Activated CD4-positive, alpha-beta T cell treated with anti-CD3 and anti-CD28 coated beads, Interleukin-2, amount 10 ng/mL, durations not matched to agents 7 days and 5 days (primary cell): ENCODE results near the gene DCBLD1. TPM values are rescaled to one million over a fixed set of nuclear protein-coding genes. Genes with fewer than 3 reads are reported as not detected.

ENCODE experiments used
- CTCF ChIA-PET: fragments of 350-600 bp; sonication (Branson Sonifier 250); formaldehyde crosslinking; loops from one replicate; lab custom pipeline; 2021; ENCODE audit warnings: antibody characterized with exemption; lab: Charles Lee
- POLR2A ChIA-PET: fragments of 350-600 bp; sonication (Branson Sonifier 250); formaldehyde crosslinking; loops from one replicate; lab custom pipeline; 2021; ENCODE audit warnings: antibody characterized with exemption; lab: Charles Lee
- DNase-seq: peaks from one replicate; pipeline ENCODE4 v3.0.0-alpha.2; 2020
- H3K27ac Mint-ChIP-seq: one replicate; pipeline ENCODE4 v1.8.0; 2021; ENCODE audit warnings: mild to moderate bottlenecking, moderate library complexity, mixed read lengths
- H3K27me3 Mint-ChIP-seq: one replicate; pipeline ENCODE4 v1.8.0; 2021; ENCODE audit warnings: mixed read lengths
- H3K36me3 Mint-ChIP-seq: one replicate; pipeline ENCODE4 v1.8.0; 2021; ENCODE audit warnings: low read depth, mixed read lengths
- H3K4me1 Mint-ChIP-seq: one replicate; pipeline ENCODE4 v1.8.0; 2021; ENCODE audit warnings: mixed read lengths
- H3K4me3 Mint-ChIP-seq: one replicate; pipeline ENCODE4 v1.8.0; 2021; ENCODE audit warnings: mild to moderate bottlenecking, moderate library complexity, mixed read lengths
- H3K9me3 Mint-ChIP-seq: one replicate; pipeline ENCODE4 v1.8.0; 2021; ENCODE audit warnings: mixed read lengths
- total RNA-seq, 2 experiments: library from RNA; stranded (reverse); gene quantifications; one replicate each; pipeline ENCODE4 v1.2.3, GENCODE V29; 2021

DCBLD1 gene
- total RNA-seq, 2 experiments from 2014 or later = 3.7 to 5.1 TPM

GRCh38 chr6:117494283-117494682 lies 11.8 kb downstream of the DCBLD1 start:
- Mint-ChIP-seq H3K9me3 (no peaks in the 10 kb centered on the region), H3K27me3 (peaks cover 5% of the 10 kb centered on the region), H3K36me3 (no peaks in the 10 kb centered on the region), H3K4me1 (peaks cover 12% of the 10 kb centered on the region), H3K27ac (no peak overlapping the region), H3K4me3 (no peak overlapping the region)
- CTCF ChIA-PET = interaction anchor here (1.1 to 1.5 kb wide), 2 partner anchors 11 to 54 kb away, joined by 3 to 5 read pairs; no protein-coding TSS in a partner anchor
- DNase-seq = no peak
- POLR2A ChIA-PET = no interaction called here

- Mint-ChIP-seq H3K9me3 (no peaks in the 10 kb centered on the region), H3K27me3 (peaks cover 5% of the 10 kb centered on the region), H3K4me1 (peaks cover 12% of the 10 kb centered on the region), H3K36me3 (no peaks in the 10 kb centered on the region), H3K4me3 (no peak overlapping the region), H3K27ac (no peak overlapping the region)
- no peak for DNase-seq
- CTCF ChIA-PET = interaction anchor here (1.1 to 1.5 kb wide), 2 partner anchors 11 to 54 kb away, joined by 3 to 5 read pairs; no protein-coding TSS in a partner anchor
- POLR2A ChIA-PET = no interaction called here
Observed at GRCh38 chr6:117494694-117495318, 12.3 kb downstream of the DCBLD1 start.

- DNase-seq = no peak
- CTCF ChIA-PET = no interaction called here
- Mint-ChIP-seq H3K36me3 (no peaks in the 10 kb centered on the region), H3K4me1 (peaks cover 12% of the 10 kb centered on the region), H3K9me3 (no peaks in the 10 kb centered on the region), H3K27ac (no peak overlapping the region), H3K4me3 (no peak overlapping the region), H3K27me3 (peaks cover 5% of the 10 kb centered on the region)
- POLR2A ChIA-PET = no interaction called here
Observed at GRCh38 chr6:117495425-117495824, 13.0 kb downstream of the DCBLD1 start.

GRCh38 chr6:117495869-117496268 lies 13.4 kb downstream of the DCBLD1 start:
- H3K27ac Mint-ChIP-seq = no peak overlapping the region
- H3K4me3 Mint-ChIP-seq = no peak overlapping the region
- ChIA-PET POLR2A (no interaction called here), CTCF (interaction anchor here (1.6 kb wide), 1 partner anchor 11 kb away, joined by 3 read pairs; no protein-coding TSS in a partner anchor)
- no peaks in the 10 kb centered on the region for H3K9me3 Mint-ChIP-seq
- peaks cover 5% of the 10 kb centered on the region for H3K27me3 Mint-ChIP-seq
- no peaks in the 10 kb centered on the region for H3K36me3 Mint-ChIP-seq
- peaks cover 12% of the 10 kb centered on the region for H3K4me1 Mint-ChIP-seq
- DNase-seq = no peak

- no peak overlapping the region for H3K4me3 Mint-ChIP-seq
- POLR2A ChIA-PET = no interaction called here
- CTCF ChIA-PET = interaction anchor here (1.6 kb wide), 1 partner anchor 12 kb away, joined by 3 read pairs; no protein-coding TSS in a partner anchor
- no peaks in the 10 kb centered on the region for H3K36me3 Mint-ChIP-seq
- H3K9me3 Mint-ChIP-seq = no peaks in the 10 kb centered on the region
- H3K27ac Mint-ChIP-seq = no peak overlapping the region
- H3K4me1 Mint-ChIP-seq = peaks cover 12% of the 10 kb centered on the region
- H3K27me3 Mint-ChIP-seq = peaks cover 5% of the 10 kb centered on the region
- no peak for DNase-seq
Observed at GRCh38 chr6:117496383-117496990, 14.0 kb downstream of the DCBLD1 start.

- CTCF ChIA-PET = interaction anchor here (1.6 kb wide), 1 partner anchor 13 kb away, joined by 3 read pairs; no protein-coding TSS in a partner anchor
- POLR2A ChIA-PET = no interaction called here
- H3K9me3 Mint-ChIP-seq = no peaks in the 10 kb centered on the region
- no peak overlapping the region for H3K4me3 Mint-ChIP-seq
- H3K36me3 Mint-ChIP-seq = no peaks in the 10 kb centered on the region
- H3K27me3 Mint-ChIP-seq = peaks cover 3% of the 10 kb centered on the region
- no peak overlapping the region for H3K27ac Mint-ChIP-seq
- H3K4me1 Mint-ChIP-seq = peaks cover 12% of the 10 kb centered on the region
- DNase-seq = no peak
Observed at GRCh38 chr6:117497237-117497636, 14.8 kb downstream of the DCBLD1 start.

- ChIA-PET POLR2A (interaction anchor here (0.6 kb wide), 1 partner anchor 373 kb away, joined by 3 read pairs; no protein-coding TSS in a partner anchor), CTCF (no interaction called here)
- Mint-ChIP-seq H3K9me3 (no peaks in the 10 kb centered on the region), H3K36me3 (no peaks in the 10 kb centered on the region), H3K4me3 (no peak overlapping the region), H3K27ac (no peak overlapping the region), H3K4me1 (peaks cover 12% of the 10 kb centered on the region), H3K27me3 (peaks cover 3% of the 10 kb centered on the region)
- DNase-seq = no peak
Observed at GRCh38 chr6:117498159-117498558, 15.7 kb downstream of the DCBLD1 start.

- Mint-ChIP-seq H3K27me3 (no peaks in the 10 kb centered on the region), H3K36me3 (no peaks in the 10 kb centered on the region), H3K9me3 (no peaks in the 10 kb centered on the region), H3K4me1 (peaks cover 6% of the 10 kb centered on the region), H3K27ac (no peak overlapping the region), H3K4me3 (no peak overlapping the region)
- ChIA-PET POLR2A (no interaction called here), CTCF (no interaction called here)
- no peak for DNase-seq
Observed at GRCh38 chr6:117501722-117502121, 19.2 kb downstream of the DCBLD1 start.

GRCh38 chr6:117502580-117502979 lies 20.1 kb downstream of the DCBLD1 start:
- Mint-ChIP-seq H3K4me1 (peaks cover 6% of the 10 kb centered on the region), H3K27me3 (no peaks in the 10 kb centered on the region), H3K4me3 (no peak overlapping the region), H3K36me3 (no peaks in the 10 kb centered on the region), H3K9me3 (no peaks in the 10 kb centered on the region), H3K27ac (no peak overlapping the region)
- no peak for DNase-seq
- ChIA-PET POLR2A (no interaction called here), CTCF (interaction anchor here (0.5 kb wide), 1 partner anchor 12 kb away, joined by 3 read pairs; no protein-coding TSS in a partner anchor)

GRCh38 chr6:117503211-117503610 lies 20.7 kb downstream of the DCBLD1 start:
- ChIA-PET CTCF (interaction anchor here (0.5 kb wide), 1 partner anchor 13 kb away, joined by 3 read pairs; no protein-coding TSS in a partner anchor), POLR2A (no interaction called here)
- Mint-ChIP-seq H3K9me3 (no peaks in the 10 kb centered on the region), H3K27me3 (no peaks in the 10 kb centered on the region), H3K36me3 (no peaks in the 10 kb centered on the region), H3K27ac (no peak overlapping the region), H3K4me1 (peaks cover 2% of the 10 kb centered on the region), H3K4me3 (no peak overlapping the region)
- no peak for DNase-seq

- H3K4me1 Mint-ChIP-seq = no peaks in the 10 kb centered on the region
- DNase-seq = no peak
- ChIA-PET POLR2A (no interaction called here), CTCF (no interaction called here)
- peaks cover 1% of the 10 kb centered on the region for H3K27me3 Mint-ChIP-seq
- no peaks in the 10 kb centered on the region for H3K9me3 Mint-ChIP-seq
- H3K36me3 Mint-ChIP-seq = no peaks in the 10 kb centered on the region
- H3K27ac Mint-ChIP-seq = no peak overlapping the region
- H3K4me3 Mint-ChIP-seq = no peak overlapping the region
Observed at GRCh38 chr6:117504478-117505144, 22.1 kb downstream of the DCBLD1 start.

GRCh38 chr6:117505311-117505710 lies 22.8 kb downstream of the DCBLD1 start:
- ChIA-PET CTCF (no interaction called here), POLR2A (no interaction called here)
- DNase-seq = no peak
- H3K36me3 Mint-ChIP-seq = no peaks in the 10 kb centered on the region
- H3K4me3 Mint-ChIP-seq = no peak overlapping the region
- no peaks in the 10 kb centered on the region for H3K4me1 Mint-ChIP-seq
- H3K9me3 Mint-ChIP-seq = no peaks in the 10 kb centered on the region
- peaks cover 1% of the 10 kb centered on the region for H3K27me3 Mint-ChIP-seq
- H3K27ac Mint-ChIP-seq = no peak overlapping the region
